SH-SY5Y (cell line): ENCODE measurements around the gene PARVB.

Source experiments
- GATA2 ChIP-seq: IDR thresholded peaks from 2 replicates; pipeline ENCODE4 v1.6.1; 2011; ENCODE audit warnings: mild to moderate bottlenecking, low read depth, low read length
- GATA3 ChIP-seq: IDR thresholded peaks from 2 replicates; pipeline ENCODE4 v1.6.1; 2011; ENCODE audit warnings: low read depth, mild to moderate bottlenecking, low read length, moderate library complexity

PARVB gene

DNA sequence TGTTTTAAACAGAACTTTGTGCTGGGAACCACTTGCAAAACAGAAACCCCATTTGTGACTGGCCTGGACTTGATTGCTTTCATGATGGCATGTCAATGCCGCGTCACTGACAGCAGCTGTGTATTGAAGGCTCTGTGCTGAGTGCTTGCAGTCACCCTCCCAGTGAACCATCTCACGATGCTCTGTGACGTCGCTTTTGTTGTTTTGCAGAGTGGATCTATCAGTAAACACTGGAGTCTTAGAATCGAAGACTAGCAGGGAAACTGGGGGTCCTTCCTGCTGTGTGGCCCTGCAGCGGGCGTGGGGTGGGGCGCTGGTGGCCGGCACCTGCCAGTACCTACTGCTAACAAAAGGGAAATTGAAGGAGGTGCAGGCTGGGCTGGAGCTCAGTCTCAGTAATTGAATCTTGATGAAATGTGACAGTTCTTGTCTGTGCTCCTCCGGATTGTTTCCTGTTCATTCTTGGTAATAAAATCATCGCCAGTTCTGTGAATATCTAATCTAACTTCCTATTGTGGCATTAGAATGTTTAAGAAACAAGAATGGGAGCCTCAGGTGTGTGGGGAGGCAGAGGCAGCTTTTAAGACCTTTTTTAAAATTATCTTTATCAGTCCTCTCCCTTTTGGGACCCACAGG, 106.1 kb downstream of the PARVB start:
- TF ChIP-seq GATA2 (no peak), GATA3 (no peak)

DNA sequence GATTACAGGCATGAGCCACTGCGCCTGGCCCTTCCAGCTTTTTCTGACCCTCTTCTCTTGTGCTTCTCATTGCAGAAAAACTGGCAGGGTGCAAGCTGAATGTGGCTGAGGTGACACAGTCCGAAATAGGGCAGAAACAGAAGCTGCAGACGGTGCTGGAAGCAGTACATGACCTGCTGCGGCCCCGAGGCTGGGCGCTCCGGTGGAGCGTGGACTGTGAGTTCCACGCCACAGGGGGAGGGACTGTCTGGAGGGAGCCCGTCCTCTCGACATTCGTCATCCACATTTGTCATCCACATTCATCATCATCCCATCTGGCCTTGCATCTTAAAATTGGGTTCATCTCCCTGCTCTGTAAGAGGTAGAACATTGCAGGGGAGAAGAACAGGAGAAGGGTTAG, 107.3 kb downstream of the PARVB start:
- TF ChIP-seq GATA2 (no peak), GATA3 (no peak)

DNA sequence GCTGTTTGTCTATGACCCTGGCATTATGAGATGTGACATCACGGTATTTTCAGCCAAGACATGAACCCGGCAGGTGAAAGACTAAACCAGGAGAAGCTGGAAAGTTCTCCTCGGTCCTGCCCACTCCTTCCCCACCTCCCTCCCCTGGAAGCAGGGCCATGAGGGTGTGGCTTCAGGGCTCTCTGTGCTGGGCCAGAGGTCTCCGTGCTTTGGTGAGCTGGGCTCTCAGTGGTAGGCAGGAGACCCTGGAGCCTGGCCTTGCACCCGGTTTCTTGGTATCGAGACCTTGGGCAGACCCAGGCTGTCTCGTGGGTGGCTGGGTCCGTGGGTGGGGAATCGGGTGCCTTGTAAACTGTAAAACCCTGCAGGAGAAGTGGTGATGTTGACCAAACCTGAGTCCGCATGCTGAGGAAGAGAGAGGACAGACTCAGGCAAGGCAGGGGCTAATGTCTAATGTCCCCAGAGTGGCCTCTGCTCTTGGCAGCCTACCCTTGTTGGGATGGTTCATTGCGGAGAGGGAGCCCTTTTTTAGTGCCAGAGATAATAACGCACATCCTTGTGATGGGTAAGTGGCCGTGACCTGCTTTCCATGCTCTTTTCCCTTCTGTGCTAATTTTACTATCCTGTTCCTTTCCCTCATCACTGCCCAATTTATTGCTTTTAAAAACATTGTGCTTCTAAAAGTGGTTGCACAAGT, 108.0 kb downstream of the PARVB start:
- TF ChIP-seq GATA3: no peak

DNA sequence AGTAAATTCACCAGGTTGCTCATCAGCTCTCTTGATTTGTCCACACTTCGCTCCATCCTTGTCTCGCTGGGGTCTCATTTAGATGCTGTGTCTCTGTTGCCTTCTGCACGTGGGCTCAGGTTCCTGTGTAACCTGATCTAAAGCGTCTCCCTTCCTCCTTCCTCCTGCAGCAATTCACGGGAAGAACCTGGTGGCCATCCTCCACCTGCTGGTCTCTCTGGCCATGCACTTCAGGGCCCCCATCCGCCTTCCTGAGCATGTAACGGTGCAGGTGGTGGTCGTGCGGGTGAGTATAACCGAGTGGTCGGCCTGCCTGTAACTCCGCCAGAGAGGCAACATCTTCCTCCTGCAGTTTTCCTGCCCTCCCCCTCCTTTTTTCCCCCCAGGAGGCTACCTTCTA, 108.6 kb downstream of the PARVB start:
- TF ChIP-seq GATA2 (no peak), GATA3 (no peak)

DNA sequence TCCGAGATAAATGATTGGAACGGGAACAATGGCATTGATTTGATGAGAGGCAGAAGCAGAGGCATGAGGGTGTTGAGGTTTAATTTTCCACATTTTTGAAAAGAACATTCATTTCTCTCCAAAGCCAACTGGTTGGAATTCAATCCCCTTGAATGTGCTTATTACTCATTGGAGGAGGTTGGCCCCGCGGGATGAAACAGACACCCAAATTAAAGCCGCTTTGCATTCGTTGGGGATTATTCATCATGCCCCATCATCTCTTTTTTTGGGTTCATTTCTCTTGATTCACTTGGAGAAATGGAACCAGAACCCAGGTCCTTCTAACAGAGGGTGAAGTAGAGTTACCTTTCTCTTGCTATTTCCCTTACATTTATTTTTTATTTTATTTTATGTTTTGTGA, 109.1 kb downstream of the PARVB start:
- no peak for TF ChIP-seq GATA3
- TF ChIP-seq GATA2: no peak

DNA sequence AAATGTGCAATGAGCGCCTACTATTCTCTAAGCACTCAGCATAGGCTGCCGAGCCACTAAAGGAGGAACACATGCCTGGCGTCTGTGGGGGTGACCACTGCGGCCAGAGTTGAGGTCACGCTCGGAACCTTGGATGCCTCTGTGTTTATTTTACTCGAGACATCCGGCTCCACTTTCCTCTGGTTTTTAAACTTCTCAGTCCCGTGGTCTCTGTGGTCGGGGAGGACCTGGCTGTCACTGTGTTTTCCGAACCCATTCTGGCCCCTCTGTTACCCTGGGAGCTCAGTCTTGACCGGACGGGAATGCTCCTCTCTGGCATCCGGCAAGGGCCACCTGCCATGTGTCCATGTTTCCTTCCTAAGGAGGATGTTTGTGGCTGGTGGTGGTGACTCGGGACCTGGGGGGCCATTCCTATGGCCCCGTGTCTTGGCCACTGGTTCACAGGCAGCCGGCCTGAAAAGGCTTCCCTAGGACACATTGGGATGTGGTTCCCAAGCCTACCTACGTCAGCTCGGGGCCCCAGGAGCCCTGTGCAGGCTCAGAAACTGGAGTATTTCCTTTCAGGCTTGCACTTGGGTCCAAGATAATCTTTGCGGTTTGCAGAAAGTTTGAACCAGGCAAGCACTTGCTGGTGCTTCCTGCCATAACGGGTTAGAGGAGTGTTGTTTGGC, 109.9 kb downstream of the PARVB start:
- TF ChIP-seq GATA3 (no peak), GATA2 (no peak)

DNA sequence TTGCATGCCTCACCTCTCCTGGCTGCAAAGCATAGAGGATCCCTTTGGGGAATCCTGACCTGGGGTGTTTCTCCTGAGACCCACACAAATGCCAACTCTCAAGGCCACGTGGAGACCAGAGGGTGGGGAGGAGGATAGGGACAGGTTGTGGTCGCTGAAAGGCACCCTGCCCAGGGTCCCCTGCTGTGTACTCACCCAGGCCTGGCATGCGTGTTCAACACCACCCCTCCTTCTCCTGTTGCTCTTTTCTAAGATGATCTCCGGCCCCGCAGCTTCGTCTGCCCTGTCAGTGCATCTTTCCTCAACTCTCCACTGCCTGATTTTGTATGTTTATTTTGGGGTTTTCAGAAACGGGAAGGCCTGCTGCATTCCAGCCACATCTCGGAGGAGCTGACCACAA, 112.0 kb downstream of the PARVB start:
- TF ChIP-seq GATA3 (no peak), GATA2 (no peak)

DNA sequence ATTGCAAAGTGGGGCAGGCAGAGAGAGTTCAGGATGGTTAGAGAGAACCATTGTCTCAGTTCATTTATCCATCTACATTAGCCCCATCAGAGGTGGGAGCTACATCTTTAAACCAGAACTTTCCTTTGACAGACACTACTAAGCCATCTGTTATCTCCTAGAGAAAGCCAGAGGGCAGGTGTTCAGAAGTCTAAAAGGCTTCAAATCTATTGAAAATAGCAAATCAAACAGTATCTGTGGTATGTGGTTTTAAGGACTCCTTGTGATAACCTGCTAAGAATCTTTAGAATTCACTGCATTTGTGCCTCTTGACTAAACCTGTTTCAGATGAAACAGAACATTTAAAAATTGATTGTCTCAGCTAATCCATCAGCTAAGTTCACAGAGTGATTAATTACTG, 112.7 kb downstream of the PARVB start:
- TF ChIP-seq GATA2 (no peak), GATA3 (no peak)

DNA sequence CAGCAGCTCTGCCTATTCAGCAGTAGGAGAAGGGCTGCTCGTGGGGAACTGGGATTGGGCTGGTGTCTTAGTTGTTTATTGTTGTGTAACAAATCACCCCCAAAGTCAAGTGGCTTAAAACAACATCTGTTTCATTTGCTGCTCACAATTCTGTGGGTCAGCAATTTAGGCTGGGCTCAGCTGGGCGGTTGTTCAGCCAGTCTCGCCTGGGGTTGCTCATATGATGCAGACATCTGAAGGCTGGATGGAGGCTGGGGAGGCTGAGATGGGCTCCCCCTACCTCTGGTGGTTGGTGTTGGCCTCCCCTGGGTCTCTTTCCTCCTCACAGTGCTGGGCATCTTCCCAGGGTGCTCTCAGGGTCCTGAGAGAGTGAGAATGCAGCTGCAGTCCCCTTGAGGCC, 113.3 kb downstream of the PARVB start:
- TF ChIP-seq GATA2 (no peak), GATA3 (no peak)

DNA sequence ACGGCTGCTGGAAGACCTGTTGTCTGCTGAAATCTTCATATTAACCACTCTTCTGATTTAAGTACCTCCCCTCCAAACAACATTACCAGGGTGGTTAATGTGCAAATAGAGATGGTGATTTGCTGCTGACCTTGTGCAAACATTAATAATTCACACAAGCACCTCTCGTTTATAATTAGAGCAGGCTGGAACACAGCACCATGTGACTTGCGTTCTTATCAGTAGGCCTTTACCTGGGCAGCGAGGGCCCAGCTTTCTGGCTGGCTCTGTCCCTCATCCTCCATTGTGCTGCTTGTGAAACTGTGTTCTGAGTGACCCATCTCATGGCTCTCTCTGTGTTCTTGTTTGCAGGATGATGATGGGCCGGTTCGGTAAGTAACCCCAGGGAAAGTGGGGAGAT, 115.7 kb downstream of the PARVB start:
- no peak for TF ChIP-seq GATA2
- TF ChIP-seq GATA3: no peak

DNA sequence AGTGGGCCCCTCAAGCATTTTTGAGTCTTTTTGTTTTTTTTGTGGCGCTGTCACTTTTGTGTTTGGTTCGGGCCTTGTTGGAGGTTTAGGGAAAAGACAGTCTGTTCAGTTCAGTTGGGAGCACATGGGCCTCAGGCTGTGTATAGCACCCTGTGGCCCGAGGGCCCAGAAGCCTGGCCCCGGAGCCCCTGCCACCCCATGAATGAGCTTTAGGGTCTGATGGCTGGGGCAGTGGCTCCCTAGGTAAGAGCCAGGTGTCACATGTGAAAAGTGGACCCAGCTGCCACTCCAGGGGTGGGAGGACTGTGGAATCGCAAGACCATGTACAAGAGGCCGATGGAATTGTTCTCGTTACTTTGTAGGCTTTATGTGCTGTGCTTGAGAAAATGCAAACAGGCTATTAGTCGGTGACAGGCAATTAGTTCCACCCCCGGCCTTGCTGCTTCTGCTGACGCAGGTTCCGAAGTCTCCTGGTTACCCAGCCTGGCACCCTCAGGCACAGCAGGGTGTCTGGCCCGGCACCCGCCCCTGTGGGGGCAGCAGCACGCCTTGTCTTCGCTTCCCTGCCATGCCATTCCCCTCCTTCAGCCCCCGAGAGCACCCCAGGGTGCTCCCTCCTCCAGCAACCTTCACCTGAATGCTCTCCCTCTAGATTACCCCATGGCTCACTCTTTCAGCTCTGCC, 118.5 kb downstream of the PARVB start:
- TF ChIP-seq GATA2: no peak
- TF ChIP-seq GATA3: no peak

DNA sequence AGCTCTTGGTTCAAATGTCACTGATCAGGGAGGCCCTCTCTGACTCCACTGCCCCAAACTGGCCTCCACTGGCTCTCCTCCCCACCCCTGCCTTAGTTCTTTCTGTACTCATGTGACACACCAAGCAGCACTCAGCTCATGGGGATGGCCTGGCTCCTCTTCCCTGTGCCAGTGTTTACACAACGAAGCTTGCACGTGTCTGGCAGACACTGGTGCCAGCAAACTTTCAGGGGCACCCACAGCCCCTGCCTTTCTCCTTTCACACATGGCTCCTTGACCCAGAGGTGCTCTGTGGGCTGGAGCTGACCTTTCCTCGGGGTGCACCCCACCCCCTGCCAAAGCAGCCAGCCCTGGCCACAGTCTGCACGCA, 119.0 kb downstream of the PARVB start:
- TF ChIP-seq GATA2: no peak
- no peak for TF ChIP-seq GATA3

DNA sequence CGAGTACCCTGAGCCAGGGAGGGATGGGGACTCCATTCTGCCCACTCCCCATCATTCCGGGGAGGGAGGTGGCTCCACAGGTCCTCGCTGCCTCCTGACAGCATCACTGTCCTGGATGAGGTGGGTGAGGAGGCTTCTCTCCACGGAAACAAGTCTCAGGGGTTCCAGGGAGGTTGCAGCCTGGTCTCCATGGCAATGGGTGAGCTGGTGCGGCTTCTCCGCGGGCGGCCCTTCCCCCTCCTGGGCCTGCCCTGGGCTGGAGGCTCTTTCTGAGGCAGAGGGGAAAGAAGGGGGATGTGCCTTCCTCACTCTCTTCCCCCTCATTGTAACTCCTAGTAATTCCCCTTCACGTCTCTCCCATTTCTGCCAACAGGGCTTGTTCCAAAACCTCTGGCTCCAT, 119.5 kb downstream of the PARVB start:
- TF ChIP-seq GATA3: no peak
- no peak for TF ChIP-seq GATA2

DNA sequence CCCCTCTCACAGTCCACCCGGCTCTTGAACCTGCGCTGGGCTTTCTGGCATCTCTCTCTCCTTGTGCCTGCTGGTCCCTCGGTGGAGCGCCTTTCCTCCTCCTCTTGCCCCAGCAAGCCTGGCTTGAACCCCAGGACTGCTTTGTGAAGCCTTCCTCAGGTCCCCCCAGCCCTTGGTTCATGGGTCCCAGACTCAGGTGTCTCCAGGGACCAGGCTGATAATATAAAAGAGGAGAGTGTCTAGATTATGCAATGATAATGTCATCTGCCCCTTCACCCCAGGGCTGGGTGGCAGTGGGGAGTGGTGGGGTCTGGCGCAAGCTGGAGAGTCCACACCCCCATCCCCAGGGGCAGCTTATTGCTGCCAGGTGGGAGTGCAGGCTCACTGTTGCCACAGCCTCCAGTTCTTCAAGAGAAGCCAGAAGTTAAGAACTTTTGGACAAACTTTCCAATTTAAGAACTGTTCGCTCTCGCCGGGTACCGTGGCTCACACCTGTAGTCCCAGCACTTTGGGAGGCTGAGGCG, 120.0 kb downstream of the PARVB start:
- TF ChIP-seq GATA3: no peak
- TF ChIP-seq GATA2: no peak

DNA sequence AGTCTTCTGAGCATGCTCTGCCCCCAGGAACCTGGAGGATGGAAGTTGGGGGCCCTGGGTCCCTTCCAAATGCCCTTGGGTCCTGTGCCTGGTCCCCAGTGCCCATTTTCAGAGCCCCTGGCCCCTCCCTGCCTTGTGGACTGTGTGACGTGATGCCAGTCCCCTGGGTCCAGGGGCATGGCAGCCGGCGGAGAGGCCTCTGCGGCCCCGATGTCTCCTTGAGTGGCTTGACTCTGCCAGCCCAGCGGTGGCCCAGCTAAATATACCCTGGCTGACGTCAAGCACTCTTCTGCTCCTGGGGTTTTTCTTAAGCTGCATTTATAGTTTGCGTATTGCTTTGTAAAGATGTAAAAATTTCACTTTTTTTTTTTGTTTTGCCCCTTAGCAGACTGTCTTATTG, 121.4 kb downstream of the PARVB start:
- no peak for TF ChIP-seq GATA3
- TF ChIP-seq GATA2: no peak
